ENCODE measurements around the gene NDUFA9.

DNA sequence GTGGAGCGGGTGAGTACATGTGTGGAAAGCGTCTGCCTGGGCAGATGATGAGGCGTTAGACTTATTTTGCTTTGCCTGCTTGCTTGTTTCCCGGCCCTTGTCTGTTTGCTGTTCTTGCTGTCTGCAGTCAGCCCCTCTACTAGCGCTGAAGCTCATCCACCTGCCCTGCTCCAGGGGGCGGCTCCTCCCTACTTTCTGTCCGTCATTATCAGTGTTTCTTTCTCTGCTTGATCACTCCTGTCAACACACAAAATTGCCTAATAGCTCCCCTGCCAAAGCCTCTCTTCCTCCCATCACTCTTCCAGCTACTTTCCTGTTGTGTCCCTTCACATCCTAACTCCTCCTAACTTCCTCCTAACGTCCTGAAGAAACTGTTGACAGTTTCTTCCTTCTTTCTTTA lies 36.4 kb downstream of the NDUFA9 start:
- TF ChIP-seq, protein P1, sequence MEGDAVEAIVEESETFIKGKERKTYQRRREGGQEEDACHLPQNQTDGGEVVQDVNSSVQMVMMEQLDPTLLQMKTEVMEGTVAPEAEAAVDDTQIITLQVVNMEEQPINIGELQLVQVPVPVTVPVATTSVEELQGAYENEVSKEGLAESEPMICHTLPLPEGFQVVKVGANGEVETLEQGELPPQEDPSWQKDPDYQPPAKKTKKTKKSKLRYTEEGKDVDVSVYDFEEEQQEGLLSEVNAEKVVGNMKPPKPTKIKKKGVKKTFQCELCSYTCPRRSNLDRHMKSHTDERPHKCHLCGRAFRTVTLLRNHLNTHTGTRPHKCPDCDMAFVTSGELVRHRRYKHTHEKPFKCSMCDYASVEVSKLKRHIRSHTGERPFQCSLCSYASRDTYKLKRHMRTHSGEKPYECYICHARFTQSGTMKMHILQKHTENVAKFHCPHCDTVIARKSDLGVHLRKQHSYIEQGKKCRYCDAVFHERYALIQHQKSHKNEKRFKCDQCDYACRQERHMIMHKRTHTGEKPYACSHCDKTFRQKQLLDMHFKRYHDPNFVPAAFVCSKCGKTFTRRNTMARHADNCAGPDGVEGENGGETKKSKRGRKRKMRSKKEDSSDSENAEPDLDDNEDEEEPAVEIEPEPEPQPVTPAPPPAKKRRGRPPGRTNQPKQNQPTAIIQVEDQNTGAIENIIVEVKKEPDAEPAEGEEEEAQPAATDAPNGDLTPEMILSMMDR (IDR thresholded peaks at IDR 0.05), result no peak
- TF ChIP-seq EP300 (IDR thresholded peaks at IDR 0.05), result no peak
